WTC11 (cell line): ENCODE data around the gene SLC39A3. TPM values are rescaled to one million over a fixed set of nuclear protein-coding genes. Genes with fewer than 3 reads are reported as not detected.

ENCODE experiments used
- AFF4 ChIP-seq: sonication (generic); formaldehyde crosslinking; IDR thresholded peaks from 2 replicates; pipeline ENCODE4 v1.8.1; 2023; ENCODE audit warnings: mild to moderate bottlenecking, missing genetic modification reagents, borderline replicate concordance
- EMX1 ChIP-seq: fragments of 250-450 bp; sonication (Bioruptor Pico); IDR thresholded peaks from 2 replicates; pipeline ENCODE4 v1.8.0; 2021; ENCODE audit warnings: mild to moderate bottlenecking
- IRF1 ChIP-seq: sonication (generic); formaldehyde crosslinking; IDR thresholded peaks from 2 replicates; pipeline ENCODE4 v1.8.0; 2023; ENCODE audit warnings: missing genetic modification reagents
- MAX ChIP-seq: sonication (generic); formaldehyde crosslinking; IDR thresholded peaks from 2 replicates; pipeline ENCODE4 v1.8.0; 2022; ENCODE audit warnings: mild to moderate bottlenecking, missing genetic modification reagents
- NFYB ChIP-seq: sonication (generic); formaldehyde crosslinking; conservative IDR thresholded peaks from 2 replicates; pipeline ENCODE4 v1.8.0; 2022; ENCODE audit warnings: low read depth, missing genetic modification reagents
- PREB ChIP-seq: sonication (generic); formaldehyde crosslinking; IDR thresholded peaks from 2 replicates; pipeline ENCODE4 v1.8.1; 2022; ENCODE audit warnings: mild to moderate bottlenecking, missing genetic modification reagents, moderate library complexity, borderline replicate concordance
- ZBTB21 ChIP-seq: sonication (generic); formaldehyde crosslinking; IDR thresholded peaks from 2 replicates; pipeline ENCODE4 v1.8.1; 2023; ENCODE audit warnings: mild to moderate bottlenecking, missing genetic modification reagents, borderline replicate concordance
- ZNF512 ChIP-seq: sonication (generic); formaldehyde crosslinking; IDR thresholded peaks from 2 replicates; pipeline ENCODE4 v1.8.1; 2022; ENCODE audit warnings: missing genetic modification reagents, borderline replicate concordance
- total RNA-seq: library from RNA; stranded (reverse); gene quantifications from 3 replicates; pipeline ENCODE4 v1.2.3, GENCODE V29; 2021
- TF ChIP-seq, protein P1 (sequence below): sonication (generic); formaldehyde crosslinking; IDR thresholded peaks from 2 replicates; pipeline ENCODE4 v1.8.0; 2022; ENCODE audit warnings: mild to moderate bottlenecking, missing genetic modification reagents
- TF ChIP-seq, protein P2 (sequence below): sonication (generic); formaldehyde crosslinking; conservative IDR thresholded peaks from 2 replicates; pipeline ENCODE4 v1.8.1; 2023; ENCODE audit warnings: mild to moderate bottlenecking, low read depth, missing genetic modification reagents, moderate library complexity
- TF ChIP-seq, protein P3 (sequence below): sonication (generic); formaldehyde crosslinking; IDR thresholded peaks from 2 replicates; pipeline ENCODE4 v1.8.1; 2023; ENCODE audit warnings: mild to moderate bottlenecking, moderate library complexity, missing genetic modification reagents
- TF ChIP-seq, protein P4 (sequence below): fragments of 250-450 bp; sonication (Bioruptor Pico); conservative IDR thresholded peaks from 2 replicates; pipeline ENCODE4 v1.9.0; 2021; ENCODE audit warnings: mild to moderate bottlenecking
- TF ChIP-seq, protein P5 (sequence below): sonication (generic); formaldehyde crosslinking; IDR thresholded peaks from 2 replicates; pipeline ENCODE4 v1.8.1; 2023; ENCODE audit warnings: mild to moderate bottlenecking, missing genetic modification reagents

SLC39A3 gene
- total RNA-seq, 1 experiment from 2014 or later = 38.0 TPM

DNA sequence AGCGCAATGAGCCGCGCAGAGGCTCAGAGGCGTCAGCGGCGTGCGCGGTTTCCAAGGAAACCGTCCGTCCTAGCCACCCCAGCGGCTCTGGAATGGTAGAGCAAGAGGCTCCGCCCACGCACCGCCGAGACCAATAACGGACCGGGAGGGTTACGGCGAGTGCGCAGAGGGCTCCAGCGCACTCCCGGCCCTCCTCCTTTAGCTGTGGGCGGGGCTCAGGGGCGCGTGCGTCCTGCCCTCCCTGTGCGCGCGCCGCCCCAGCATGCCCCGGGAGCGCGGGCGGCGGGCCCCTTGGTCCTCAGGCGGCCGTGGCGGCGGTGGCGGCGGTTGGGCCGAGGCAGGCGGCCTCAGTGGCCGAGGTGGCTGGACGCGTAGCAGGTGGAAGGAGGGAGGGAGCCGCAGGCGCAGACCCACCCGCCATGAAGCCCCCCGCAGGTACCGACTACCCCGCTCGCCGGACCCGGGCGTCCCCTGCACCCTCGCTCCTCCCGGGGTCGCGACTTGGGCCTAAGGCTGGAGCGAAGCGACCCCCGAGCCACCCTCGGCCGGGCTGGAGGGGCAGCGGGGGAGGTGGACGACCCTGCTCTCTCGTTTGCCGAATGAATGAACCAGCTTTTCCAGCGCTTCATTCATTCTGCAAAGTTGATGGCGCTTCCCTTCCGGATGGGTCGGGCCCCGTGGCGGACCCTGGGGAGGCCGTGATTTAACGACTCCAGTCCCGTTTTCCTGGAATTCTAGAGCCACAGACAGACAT is 45.6 kb upstream of the SLC39A3 start, which contains the start of gene THOP1 (continued):
- TF ChIP-seq AFF4 (CRISPR knock-in tag) (no peak), NFYB (CRISPR knock-in tag) (peak; percentile 20; the same call in 1 of the 2 replicates), MAX (CRISPR knock-in tag) (no peak), PREB (CRISPR knock-in tag) (no peak), ZNF512 (no peak), IRF1 (CRISPR knock-in tag) (no peak), EMX1 (CRISPR knock-in tag) (no peak), ZBTB21 (CRISPR knock-in tag) (no peak)
- TF ChIP-seq, protein P1, sequence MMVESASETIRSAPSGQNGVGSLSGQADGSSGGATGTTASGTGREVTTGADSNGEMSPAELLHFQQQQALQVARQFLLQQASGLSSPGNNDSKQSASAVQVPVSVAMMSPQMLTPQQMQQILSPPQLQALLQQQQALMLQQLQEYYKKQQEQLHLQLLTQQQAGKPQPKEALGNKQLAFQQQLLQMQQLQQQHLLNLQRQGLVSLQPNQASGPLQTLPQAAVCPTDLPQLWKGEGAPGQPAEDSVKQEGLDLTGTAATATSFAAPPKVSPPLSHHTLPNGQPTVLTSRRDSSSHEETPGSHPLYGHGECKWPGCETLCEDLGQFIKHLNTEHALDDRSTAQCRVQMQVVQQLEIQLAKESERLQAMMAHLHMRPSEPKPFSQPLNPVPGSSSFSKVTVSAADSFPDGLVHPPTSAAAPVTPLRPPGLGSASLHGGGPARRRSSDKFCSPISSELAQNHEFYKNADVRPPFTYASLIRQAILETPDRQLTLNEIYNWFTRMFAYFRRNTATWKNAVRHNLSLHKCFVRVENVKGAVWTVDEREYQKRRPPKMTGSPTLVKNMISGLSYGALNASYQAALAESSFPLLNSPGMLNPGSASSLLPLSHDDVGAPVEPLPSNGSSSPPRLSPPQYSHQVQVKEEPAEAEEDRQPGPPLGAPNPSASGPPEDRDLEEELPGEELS (CRISPR knock-in tag) = no peak
- TF ChIP-seq, protein P2, sequence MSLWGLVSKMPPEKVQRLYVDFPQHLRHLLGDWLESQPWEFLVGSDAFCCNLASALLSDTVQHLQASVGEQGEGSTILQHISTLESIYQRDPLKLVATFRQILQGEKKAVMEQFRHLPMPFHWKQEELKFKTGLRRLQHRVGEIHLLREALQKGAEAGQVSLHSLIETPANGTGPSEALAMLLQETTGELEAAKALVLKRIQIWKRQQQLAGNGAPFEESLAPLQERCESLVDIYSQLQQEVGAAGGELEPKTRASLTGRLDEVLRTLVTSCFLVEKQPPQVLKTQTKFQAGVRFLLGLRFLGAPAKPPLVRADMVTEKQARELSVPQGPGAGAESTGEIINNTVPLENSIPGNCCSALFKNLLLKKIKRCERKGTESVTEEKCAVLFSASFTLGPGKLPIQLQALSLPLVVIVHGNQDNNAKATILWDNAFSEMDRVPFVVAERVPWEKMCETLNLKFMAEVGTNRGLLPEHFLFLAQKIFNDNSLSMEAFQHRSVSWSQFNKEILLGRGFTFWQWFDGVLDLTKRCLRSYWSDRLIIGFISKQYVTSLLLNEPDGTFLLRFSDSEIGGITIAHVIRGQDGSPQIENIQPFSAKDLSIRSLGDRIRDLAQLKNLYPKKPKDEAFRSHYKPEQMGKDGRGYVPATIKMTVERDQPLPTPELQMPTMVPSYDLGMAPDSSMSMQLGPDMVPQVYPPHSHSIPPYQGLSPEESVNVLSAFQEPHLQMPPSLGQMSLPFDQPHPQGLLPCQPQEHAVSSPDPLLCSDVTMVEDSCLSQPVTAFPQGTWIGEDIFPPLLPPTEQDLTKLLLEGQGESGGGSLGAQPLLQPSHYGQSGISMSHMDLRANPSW (CRISPR knock-in tag) = no peak
- TF ChIP-seq, protein P3, sequence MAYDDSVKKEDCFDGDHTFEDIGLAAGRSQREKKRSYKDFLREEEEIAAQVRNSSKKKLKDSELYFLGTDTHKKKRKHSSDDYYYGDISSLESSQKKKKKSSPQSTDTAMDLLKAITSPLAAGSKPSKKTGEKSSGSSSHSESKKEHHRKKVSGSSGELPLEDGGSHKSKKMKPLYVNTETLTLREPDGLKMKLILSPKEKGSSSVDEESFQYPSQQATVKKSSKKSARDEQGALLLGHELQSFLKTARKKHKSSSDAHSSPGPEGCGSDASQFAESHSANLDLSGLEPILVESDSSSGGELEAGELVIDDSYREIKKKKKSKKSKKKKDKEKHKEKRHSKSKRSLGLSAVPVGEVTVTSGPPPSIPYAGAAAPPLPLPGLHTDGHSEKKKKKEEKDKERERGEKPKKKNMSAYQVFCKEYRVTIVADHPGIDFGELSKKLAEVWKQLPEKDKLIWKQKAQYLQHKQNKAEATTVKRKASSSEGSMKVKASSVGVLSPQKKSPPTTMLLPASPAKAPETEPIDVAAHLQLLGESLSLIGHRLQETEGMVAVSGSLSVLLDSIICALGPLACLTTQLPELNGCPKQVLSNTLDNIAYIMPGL (CRISPR knock-in tag) = peak; percentile 55; the same call in 1 of the 2 replicates
- TF ChIP-seq, protein P4, sequence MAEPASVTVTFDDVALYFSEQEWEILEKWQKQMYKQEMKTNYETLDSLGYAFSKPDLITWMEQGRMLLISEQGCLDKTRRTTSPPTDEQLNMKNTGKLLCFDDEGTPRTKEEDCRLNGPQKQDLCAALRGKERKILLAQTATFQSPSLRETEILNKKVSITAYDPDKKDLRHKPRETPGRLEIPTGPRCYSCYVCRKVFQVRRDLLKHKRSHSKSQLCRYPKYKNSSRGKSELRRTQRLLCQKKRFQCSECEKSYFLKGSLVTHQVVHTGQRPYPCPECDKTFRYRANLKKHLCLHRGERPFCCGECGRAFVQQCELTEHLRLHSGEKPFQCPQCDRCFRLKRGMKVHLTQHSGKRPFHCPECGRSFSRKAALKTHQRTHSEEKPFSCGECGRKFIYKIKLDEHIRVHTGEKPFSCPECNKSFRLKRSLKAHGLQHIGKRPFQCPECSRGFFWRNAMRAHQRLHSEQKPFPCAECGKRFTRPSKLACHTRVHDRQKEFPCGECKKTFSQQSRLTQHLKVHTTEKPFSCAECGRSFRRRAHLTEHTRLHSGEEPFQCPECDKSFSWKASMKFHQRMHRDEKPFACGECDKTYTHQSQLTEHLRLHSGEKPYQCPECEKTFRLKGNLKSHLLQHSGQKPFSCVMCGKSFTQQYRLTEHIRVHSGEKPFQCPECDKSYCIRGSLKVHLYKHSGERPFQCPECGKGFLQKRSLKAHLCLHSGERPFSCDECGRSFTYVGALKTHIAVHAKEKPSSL = no peak
- TF ChIP-seq, protein P5, sequence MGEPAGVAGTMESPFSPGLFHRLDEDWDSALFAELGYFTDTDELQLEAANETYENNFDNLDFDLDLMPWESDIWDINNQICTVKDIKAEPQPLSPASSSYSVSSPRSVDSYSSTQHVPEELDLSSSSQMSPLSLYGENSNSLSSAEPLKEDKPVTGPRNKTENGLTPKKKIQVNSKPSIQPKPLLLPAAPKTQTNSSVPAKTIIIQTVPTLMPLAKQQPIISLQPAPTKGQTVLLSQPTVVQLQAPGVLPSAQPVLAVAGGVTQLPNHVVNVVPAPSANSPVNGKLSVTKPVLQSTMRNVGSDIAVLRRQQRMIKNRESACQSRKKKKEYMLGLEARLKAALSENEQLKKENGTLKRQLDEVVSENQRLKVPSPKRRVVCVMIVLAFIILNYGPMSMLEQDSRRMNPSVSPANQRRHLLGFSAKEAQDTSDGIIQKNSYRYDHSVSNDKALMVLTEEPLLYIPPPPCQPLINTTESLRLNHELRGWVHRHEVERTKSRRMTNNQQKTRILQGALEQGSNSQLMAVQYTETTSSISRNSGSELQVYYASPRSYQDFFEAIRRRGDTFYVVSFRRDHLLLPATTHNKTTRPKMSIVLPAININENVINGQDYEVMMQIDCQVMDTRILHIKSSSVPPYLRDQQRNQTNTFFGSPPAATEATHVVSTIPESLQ (CRISPR knock-in tag) = no peak
